Measurements from ENCODE around the gene RPGRIP1.

The RPGRIP1 gene

DNA sequence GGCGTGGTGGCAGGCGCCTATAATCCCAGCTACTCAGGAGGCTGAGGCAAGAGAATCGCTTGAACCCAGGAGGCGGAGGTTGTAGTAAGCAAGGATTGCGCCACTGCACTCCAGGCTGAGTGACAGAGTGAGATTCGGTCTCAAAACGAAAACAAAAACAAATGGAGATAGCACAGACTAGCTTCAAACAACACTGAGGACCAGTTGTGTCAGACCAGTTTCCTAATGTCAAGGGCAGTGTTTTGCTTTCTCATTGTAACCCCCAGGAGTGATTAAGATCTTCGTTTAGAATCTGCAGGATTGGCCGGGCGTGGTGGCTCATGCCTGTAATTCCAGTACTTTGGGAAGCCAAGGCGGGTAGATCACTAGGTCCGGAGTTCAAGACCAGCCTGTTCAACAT lies 18.5 kb downstream of the RPGRIP1 start:
- no peak overlapping the region for H3K9ac ChIP-seq (ENCODE audit: low read length)
- no peak overlapping the region for H3K4me2 ChIP-seq (ENCODE audit: low read depth, low read length)
- TF ChIP-seq, protein P1, sequence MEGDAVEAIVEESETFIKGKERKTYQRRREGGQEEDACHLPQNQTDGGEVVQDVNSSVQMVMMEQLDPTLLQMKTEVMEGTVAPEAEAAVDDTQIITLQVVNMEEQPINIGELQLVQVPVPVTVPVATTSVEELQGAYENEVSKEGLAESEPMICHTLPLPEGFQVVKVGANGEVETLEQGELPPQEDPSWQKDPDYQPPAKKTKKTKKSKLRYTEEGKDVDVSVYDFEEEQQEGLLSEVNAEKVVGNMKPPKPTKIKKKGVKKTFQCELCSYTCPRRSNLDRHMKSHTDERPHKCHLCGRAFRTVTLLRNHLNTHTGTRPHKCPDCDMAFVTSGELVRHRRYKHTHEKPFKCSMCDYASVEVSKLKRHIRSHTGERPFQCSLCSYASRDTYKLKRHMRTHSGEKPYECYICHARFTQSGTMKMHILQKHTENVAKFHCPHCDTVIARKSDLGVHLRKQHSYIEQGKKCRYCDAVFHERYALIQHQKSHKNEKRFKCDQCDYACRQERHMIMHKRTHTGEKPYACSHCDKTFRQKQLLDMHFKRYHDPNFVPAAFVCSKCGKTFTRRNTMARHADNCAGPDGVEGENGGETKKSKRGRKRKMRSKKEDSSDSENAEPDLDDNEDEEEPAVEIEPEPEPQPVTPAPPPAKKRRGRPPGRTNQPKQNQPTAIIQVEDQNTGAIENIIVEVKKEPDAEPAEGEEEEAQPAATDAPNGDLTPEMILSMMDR (IDR thresholded peaks at IDR 0.05; ENCODE audit: low read length): no peak
- TF ChIP-seq EZH2 (optimal IDR thresholded peaks at IDR 0.05; ENCODE audit: low read depth, low read length) (no peak), EZH2phosphoT487 (IDR thresholded peaks at IDR 0.05; ENCODE audit: low read length) (no peak)
- no peaks in the 10 kb centered on the region for H3K79me2 ChIP-seq (ENCODE audit: low read length)
- H3K4me3 ChIP-seq (ENCODE audit: low read length): no peak overlapping the region
- no peak overlapping the region for H2AFZ ChIP-seq (ENCODE audit: low read length)
- H3F3A ChIP-seq (ENCODE audit: insufficient read depth, low read length): no peaks in the 10 kb centered on the region
- no peaks in the 10 kb centered on the region for H3K9me2 ChIP-seq (replicated peaks; ENCODE audit: insufficient read depth, low read length)
- no peak for DNase-seq
- H4K20me1 ChIP-seq (ENCODE audit: insufficient read depth, low read length): no peaks in the 10 kb centered on the region
- H3K27me3 ChIP-seq (replicated peaks; ENCODE audit: insufficient read depth, low read length): no peaks in the 10 kb centered on the region
- H3K27ac ChIP-seq (ENCODE audit: low read length): no peak overlapping the region
- H3K36me3 ChIP-seq (replicated peaks; ENCODE audit: insufficient read depth, low read length): no peaks in the 10 kb centered on the region
- H3K9me3 ChIP-seq (replicated peaks; ENCODE audit: insufficient read depth, low read length): no peaks in the 10 kb centered on the region
- no peaks in the 10 kb centered on the region for H3K4me1 ChIP-seq (ENCODE audit: low read length)

DNA sequence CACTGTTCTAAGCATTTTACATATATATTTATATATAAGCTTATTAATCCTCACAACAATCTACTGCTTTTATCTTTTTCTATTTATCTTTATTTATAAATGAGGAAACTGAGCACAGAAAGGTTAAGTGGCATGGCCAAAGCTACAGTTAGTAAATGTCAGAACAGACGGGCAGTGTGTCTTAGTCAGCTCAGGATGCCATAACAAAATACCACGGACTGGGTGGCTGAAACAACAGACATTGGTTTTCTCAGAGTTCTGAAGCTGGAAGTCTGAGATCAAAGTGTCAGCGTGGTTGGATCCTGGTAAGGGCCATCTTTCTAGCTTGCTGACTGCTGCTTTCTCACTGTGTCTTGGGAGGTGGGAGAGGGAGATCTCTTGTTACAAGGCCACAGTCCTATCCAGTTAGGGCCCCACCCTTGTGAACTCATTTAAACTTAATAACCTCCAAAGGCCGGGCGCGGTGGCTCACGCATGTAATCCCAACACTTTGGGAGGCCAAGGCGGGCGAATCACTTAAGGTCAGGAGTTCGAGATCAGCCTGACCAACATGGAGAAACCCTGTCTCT lies 19.8 kb downstream of the RPGRIP1 start:
- Histone ChIP-seq H3K9ac (ENCODE audit: low read length) (no peak overlapping the region), H3K9me3 (replicated peaks; ENCODE audit: insufficient read depth, low read length) (no peaks in the 10 kb centered on the region), H3K36me3 (replicated peaks; ENCODE audit: insufficient read depth, low read length) (no peaks in the 10 kb centered on the region), H3K27me3 (replicated peaks; ENCODE audit: insufficient read depth, low read length) (no peaks in the 10 kb centered on the region), H3K9me2 (replicated peaks; ENCODE audit: insufficient read depth, low read length) (no peaks in the 10 kb centered on the region), H4K20me1 (ENCODE audit: insufficient read depth, low read length) (no peaks in the 10 kb centered on the region), H3K79me2 (ENCODE audit: low read length) (no peaks in the 10 kb centered on the region), H3F3A (ENCODE audit: insufficient read depth, low read length) (no peaks in the 10 kb centered on the region), H2AFZ (ENCODE audit: low read length) (no peak overlapping the region), H3K4me1 (ENCODE audit: low read length) (no peaks in the 10 kb centered on the region), H3K4me2 (ENCODE audit: low read depth, low read length) (no peak overlapping the region), H3K4me3 (ENCODE audit: low read length) (no peak overlapping the region), H3K27ac (ENCODE audit: low read length) (no peak overlapping the region)
- no peak for DNase-seq
- TF ChIP-seq, protein P1 (IDR thresholded peaks at IDR 0.05; ENCODE audit: low read length): no peak

DNA sequence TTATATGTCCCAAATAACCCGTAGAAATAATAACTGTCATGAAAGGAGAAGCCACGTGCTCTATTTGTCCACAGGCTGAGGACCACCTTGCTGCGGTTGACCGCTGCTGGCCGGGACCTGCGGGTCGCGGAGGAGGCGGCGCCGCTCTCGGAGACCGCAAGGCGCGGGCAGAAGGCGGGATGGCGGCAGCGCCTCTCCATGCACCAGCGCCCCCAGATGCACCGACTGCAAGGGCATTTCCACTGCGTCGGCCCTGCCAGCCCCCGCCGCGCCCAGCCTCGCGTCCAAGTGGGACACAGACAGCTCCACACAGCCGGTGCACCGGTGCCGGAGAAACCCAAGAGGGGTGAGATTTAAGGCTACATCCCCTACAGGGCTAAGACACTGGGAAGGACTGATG lies 21.0 kb downstream of the RPGRIP1 start:
- Histone ChIP-seq H3F3A (ENCODE audit: insufficient read depth, low read length) (no peaks in the 10 kb centered on the region), H3K79me2 (ENCODE audit: low read length) (no peaks in the 10 kb centered on the region), H3K9me2 (replicated peaks; ENCODE audit: insufficient read depth, low read length) (no peaks in the 10 kb centered on the region), H3K4me1 (ENCODE audit: low read length) (no peaks in the 10 kb centered on the region), H3K4me3 (ENCODE audit: low read length) (peak overlapping the region; percentile 60), H3K27me3 (replicated peaks; ENCODE audit: insufficient read depth, low read length) (no peaks in the 10 kb centered on the region), H3K36me3 (replicated peaks; ENCODE audit: insufficient read depth, low read length) (no peaks in the 10 kb centered on the region), H4K20me1 (ENCODE audit: insufficient read depth, low read length) (no peaks in the 10 kb centered on the region), H3K4me2 (ENCODE audit: low read depth, low read length) (peak overlapping the region; percentile 70), H3K27ac (ENCODE audit: low read length) (no peak overlapping the region), H3K9ac (ENCODE audit: low read length) (no peak overlapping the region), H3K9me3 (replicated peaks; ENCODE audit: insufficient read depth, low read length) (no peaks in the 10 kb centered on the region), H2AFZ (ENCODE audit: low read length) (peak overlapping the region; percentile 48; the same call in 1 of the 2 replicates)
- no peak for DNase-seq
- TF ChIP-seq EZH2phosphoT487 (IDR thresholded peaks at IDR 0.05; ENCODE audit: low read length) (no peak), EZH2 (optimal IDR thresholded peaks at IDR 0.05; ENCODE audit: low read depth, low read length) (no peak)
- TF ChIP-seq, protein P1 (IDR thresholded peaks at IDR 0.05; ENCODE audit: low read length): no peak

Data from MM.1S (cell line).